Stimulated activated CD4-positive, alpha-beta T cell treated with anti-CD3 and anti-CD28 coated beads, Interleukin-4, amount 100 ng/mL, for 24 hours (primary cell): ENCODE results near the gene ZNF608.

Experiments used
- DNase-seq: peaks from one replicate; pipeline ENCODE4 v3.0.0-alpha.2; 2020

ZNF608 gene, protein sequence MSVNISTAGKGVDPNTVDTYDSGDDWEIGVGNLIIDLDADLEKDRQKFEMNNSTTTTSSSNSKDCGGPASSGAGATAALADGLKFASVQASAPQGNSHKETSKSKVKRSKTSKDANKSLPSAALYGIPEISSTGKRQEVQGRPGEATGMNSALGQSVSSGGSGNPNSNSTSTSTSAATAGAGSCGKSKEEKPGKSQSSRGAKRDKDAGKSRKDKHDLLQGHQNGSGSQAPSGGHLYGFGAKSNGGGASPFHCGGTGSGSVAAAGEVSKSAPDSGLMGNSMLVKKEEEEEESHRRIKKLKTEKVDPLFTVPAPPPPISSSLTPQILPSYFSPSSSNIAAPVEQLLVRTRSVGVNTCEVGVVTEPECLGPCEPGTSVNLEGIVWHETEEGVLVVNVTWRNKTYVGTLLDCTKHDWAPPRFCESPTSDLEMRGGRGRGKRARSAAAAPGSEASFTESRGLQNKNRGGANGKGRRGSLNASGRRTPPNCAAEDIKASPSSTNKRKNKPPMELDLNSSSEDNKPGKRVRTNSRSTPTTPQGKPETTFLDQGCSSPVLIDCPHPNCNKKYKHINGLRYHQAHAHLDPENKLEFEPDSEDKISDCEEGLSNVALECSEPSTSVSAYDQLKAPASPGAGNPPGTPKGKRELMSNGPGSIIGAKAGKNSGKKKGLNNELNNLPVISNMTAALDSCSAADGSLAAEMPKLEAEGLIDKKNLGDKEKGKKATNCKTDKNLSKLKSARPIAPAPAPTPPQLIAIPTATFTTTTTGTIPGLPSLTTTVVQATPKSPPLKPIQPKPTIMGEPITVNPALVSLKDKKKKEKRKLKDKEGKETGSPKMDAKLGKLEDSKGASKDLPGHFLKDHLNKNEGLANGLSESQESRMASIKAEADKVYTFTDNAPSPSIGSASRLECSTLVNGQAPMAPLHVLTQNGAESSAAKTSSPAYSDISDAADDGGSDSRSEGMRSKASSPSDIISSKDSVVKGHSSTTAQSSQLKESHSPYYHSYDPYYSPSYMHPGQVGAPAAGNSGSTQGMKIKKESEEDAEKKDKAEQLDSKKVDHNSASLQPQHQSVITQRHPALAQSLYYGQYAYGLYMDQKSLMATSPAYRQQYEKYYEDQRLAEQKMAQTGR (N-terminal part only)

DNA sequence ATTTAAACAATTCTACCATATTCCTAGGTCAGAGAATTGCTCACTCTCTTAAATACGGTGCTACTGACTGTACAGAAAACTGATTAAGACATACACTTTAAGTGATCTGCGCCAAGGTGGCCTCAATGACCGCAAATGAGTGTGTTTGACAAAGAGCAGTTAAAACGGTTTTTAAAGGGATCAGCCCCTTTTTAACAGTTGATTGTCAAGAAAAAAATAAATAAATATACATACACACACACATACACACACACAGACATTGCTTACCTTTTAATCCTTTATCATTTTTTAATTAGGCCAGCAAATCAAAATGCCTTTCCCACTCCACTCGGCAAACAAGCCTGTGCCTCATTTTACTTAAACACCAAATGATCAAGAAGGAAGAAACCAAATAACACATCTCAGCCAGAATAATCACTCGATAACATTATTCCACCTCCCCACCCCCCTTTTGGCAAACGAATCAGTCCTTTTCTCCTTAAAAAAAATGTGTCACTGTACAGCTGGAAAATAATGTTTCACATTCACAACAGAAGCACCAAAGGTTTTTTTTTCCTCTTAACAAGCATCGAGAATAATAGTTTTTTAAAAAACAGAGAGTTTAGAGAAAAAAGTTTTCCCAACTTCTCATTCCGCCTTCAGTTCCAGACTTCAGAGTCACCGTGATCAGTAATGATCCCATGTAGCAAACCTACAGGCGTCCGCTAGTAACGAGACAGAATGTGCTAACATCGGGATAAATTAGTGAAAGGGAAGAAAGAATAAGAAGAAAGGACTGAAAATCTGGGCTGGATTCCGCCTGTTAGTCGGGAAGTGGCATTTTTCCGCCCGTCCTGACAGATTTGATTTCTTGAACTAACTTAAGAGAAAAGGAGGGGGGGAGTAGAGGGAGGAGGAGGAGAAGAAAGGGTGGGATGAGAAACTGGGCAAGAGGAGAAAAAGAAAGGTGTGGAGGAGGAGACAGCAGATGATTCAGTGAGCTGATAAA is at the start of gene ZNF608:
ZNF608 (minus strand) TSS at position 712 of the 988 bp plus-strand sequence. CDS start 1,650 bp downstream, outside the sequence.
- DNase-seq, result no peak

DNA sequence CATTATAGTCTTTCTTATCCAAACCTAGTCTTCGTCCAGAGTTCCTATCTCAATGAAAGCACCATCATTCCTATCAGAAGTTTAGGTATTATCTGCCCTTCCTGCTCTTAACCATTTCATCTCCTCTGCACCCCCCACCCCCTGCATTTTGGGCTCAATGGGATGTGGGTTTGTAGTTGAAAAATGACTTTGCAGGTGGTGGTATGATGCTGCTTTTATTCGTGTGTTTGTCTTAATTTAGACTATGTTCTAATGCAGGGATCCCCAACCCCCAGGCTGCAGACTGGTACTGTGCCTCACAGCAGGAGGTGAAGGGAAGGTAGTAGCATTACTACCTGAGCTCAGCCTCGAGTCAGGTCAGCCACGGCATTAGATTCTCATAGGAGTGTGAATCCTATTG is 49.4 kb upstream of the ZNF608 start:
- DNase-seq, result no peak

DNA sequence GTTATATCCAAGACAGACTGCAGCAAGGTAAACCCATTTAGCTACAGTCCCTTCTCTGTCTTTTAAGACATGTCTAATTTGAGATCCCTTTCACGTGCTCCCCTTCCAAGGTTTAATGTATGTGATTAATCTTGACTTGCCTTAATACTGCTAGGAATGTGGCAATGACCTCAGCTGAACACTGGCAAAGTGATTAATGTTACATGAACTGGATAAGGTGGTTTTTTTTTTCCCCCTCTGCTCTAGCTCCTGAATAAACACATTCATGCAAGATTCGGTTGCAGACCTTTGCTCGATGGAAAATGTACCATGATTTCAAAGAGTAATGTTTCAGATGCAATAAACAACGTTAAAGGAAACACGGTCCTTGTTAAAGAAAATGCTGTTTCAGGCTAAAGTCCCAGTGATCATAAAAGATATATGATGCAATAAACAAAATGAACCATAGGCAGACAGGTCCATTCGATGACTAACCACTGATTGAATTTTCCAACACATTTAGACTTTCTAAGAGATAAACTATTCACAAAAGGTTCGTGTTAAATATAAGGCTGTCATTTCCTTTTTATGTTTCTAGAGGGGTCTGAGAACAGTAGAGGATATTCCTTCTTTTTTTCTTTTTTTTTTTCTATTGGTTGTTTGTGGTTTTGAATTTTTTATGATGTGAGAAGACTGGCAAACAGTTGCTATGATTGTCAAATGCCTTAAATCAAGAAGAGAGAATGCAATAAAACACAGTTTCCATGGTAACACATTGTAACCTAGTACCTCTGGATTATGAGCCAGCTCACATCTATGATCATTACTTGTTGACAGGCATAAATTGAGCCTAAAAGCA is 44.7 kb upstream of the ZNF608 start:
- no peak for DNase-seq

DNA sequence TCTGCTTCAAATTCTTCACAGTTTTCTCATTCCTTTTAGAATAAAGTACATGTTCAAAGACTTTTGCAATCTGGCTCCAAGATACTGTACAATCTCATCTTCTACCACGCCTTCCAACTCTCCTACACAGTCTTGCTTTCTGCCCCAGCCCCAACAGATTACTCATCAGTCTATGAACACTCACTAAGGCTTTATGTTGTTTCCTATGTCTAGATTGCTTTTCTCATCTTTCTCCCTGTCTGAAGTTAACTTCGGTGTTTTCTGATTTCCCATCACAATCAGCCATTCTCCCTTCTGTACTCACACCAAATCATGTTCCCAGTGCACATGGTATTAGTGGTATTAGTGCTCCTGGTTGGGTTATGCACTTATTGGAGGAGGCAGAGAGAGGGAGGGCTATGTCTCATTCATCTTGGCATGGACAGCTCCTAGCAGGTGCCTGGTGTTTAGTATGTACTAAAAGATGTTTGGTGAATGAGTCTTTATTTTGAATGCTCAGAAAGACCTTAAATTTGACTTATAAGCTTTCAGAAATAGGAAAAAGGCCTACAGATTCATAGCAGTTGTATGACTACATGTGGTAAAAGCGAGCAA is 44.0 kb upstream of the ZNF608 start:
- DNase-seq, result no peak

DNA sequence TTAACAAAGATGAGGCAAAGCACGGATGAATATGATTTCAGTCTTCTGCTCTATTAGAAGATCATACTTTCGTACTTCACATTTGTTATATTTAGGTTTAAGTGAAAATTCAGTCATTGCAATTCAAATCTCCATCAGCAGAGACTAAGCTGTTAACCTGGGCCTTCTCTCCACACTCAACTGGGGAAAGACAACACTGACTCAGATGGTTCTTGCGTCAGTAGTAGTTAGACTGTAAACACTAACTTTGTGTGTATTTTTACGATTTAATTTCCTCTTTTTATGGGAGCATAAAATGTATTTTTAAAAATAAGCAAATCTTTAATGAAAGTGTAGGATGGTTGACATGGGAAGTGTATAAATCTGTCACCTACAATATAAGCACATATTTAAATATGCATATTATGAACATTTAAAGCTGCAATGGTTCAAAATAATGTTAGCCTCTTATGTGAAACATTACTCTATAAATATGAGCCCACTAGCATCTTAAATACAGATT is 42.7 kb upstream of the ZNF608 start:
- no peak for DNase-seq

DNA sequence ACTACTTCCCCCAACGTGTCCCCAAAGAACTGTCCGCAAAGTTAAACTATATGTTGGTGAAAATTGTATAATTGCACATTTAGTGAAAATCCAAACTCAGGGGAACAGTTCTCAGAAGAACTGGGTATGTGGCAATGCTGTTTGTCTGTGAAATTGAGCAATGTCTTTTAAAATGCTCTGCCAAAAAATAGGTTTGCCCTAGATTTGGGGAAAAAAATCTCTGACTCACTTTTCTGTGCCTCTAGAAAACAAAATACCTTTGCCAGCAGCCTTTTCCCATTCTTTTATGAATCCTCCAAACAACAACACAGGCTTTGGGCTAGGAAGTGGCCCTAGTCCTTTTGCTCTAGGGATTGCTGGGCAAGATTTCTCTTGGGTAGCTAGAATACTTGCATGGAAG is 37.4 kb upstream of the ZNF608 start:
- no peak for DNase-seq

DNA sequence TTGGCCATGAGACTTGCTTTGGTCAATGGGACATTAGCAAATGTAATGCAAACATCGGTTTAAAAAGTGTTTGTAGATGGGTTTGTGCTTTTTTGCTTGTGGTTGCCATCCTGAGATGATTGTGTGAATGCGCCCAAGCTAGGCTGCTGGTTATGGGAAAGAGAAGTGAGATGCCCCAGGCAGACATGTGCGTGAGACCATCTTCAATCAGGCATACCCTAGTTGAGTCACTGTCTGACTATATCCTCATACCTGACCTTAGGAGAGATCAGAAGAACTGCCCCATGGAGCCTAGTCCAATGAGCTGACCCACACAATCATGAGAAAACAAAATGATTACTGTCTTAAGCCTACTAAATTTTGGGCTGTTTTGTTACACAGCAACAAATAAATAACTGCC is 36.8 kb upstream of the ZNF608 start:
- DNase-seq, result no peak

DNA sequence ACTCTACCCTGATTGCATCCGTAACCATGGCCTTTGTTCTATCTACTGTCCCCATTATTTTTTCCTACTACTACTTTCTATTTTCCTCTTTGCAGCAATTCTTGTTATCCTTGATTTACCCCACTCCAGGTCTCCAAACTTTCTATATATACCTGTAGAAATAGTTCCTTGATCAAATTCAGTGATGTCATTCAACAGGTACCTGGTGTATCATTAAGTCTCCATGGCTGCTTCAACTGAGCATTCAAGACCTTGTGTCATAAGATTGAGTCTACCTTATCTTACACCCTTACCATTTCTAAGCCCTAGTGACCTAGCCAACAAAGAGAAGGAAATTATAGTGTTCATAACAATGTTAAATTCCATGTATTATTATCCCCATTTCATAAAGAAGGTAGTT is 35.8 kb upstream of the ZNF608 start:
- DNase-seq, result no peak

DNA sequence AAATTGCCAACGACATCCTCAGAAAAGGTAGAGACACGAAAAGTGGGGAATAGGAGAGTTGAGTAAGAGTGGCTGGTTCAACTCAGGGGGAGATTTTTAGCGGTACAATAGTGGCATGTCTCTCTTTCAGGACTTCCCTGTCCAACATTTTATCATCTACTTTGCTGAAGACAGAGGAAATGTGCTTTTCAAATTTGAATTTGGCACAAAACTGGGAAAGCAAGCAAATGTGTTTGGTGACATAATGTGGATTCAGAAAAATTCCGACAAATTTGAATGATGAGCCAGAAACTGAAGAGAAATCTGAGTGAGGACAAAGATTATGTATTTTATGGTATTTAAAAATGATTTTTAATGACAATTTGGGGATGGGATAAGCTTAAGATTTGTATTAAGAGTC is 33.6 kb upstream of the ZNF608 start:
- no peak for DNase-seq

DNA sequence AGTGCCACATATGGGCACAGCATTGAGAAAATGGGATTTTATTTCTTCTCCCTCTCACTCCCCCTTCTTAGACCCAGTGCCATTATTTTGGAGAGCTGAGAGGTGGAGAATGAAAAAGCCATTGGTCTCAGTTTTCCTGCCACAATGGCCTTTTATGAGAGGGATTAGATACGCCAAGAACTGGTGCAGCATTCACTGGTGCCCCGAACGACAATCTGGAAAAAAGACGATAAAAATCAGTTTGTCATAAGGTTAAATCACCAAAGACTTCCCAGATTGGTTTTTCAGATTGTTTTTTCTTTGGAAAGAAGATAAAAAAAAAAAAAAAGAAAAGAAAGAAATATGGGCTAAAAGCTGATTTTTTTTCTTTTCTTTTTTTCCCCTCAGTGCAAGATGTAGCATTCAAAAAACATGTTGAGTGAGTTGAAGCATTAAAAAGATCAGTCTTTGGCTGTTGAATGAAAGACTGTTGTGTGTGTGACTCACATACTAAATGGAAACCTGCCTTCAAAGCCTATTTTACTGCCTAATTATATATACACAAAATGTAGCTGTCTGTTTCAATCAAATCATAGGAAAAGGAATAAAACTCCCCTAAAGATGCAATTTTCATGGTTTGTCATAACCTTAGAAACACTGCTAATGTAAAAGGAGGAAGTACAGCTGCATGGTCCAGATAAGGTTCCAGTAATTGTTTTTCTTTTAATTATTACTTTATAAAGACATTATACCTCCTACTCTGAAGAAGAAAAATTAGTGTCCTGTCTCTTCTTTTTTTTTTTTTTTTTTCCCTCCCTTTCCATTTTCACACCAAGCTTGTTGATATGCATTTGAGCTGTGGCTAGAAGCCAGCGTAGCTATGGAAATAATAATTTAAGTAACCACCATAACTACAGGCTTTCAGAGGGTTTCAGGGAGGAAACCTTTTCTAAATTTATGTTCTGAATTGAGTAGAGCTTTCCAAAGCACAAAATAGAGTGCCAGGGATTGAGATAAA is 27.2 kb upstream of the ZNF608 start:
- DNase-seq, result no peak

DNA sequence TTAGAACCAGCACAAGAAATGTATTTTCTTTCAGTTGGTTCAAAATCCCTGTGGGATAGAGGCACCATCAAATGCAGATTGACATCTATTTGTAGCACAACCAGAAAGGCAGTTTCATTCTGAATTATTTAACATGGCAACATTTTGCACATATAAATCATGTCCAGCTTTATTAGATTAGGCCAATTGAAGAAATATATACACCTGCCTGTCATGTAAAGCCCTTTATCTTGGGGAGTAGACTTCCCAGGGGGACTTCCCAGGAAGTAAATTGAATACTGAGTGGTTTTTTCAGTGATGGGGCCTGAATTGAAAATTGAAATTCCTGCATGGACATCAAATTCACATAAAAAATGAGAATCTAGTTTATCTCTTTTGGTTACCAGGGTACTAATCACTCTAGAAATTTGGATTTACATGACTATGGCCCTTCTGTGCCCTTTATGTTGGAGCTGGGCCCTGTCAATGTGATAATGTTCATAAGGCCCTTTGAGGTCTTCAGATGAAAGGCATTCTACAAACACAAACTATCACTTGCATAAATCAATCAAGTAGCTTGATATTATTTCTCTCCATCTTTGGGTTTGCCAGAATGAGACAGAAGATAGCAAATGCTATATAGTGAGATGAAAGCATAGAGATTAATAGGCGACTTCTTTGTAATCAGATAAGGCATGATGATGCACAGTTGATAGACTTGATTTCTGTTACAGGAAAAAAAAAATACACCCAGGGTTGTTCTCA is 26.2 kb upstream of the ZNF608 start:
- DNase-seq, result no peak

DNA sequence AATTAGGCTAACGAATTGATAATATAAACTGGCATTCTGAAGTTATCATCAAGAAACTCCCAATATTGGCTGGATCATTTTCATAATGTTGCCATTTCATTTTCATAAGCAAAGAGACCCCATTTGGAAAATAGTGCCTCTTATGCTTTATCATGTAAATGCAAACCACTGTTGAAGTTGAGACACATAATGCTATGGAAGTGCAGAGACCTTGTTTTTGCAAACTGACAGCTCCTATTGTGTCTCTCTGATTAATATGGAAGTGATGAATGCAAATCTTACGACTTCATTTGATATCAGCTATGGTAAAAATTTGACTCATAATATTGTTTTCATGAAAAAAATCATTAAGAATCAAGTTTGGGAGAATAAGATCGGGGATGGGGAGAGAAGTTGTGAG is 25.3 kb upstream of the ZNF608 start:
- no peak for DNase-seq

DNA sequence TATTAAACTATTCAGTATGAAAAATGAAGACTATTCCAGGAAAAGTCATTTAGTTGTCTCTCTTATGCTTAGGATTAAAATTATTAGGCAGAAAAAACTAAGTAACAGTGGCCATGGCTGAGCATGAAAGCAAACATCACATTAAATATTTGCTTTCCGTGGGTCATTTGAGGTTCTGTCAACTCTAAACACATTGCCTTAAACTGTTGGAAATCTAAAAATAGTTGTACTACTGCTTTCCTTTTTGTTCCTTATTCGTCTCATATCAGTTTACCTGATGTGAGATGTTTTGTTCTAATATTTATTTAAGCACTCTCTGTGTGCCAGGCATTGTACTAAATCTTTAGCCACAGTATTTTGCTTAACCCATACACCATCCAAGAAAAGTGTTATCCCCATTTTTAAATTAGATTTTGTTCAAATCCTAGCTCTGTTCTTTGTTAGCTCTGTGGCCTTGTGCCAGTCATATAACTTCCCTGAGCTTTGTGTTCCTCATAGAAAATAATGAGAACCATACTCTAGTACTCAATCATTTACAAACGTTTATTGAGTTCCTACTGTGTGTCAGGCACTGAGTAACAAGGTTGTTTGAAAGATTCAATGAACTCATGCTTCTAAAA is 18.7 kb upstream of the ZNF608 start:
- no peak for DNase-seq

DNA sequence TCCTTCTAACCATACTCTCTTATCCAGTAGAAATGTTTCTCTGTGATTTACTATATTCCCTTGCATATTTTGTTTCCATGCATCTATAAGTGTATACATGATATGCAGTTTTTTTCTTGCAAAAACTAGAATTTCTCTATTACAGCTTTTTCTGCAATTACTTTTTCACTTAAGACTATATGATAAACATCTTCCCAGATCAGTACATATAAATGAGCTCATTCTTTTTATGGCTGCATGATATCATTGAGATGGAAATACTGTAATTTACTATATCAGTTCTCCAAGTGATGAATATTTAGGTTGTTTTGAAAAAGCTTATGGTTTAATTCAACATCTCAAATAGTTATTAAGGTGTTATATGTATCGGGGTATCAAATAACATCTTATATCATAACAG is 18.1 kb upstream of the ZNF608 start:
- DNase-seq, result no peak

DNA sequence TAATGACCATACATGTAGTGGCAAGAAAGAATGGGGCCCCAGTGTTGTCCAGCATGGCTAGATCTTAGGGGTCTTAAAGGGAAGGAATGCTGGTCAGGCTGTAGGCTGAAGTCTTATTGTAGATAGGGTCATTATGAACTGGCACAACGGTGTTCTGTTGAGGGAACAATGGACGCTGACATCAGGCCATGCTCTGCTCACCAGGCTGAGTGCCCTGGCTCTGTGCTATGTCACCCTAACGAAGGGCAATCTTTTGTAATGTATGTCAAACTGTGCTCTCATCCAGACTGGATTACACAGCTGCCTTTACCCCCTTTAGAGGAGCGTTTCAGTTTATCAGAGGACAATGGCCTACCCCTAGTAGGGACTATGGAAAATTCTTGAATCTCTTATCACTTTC is 14.6 kb upstream of the ZNF608 start:
- no peak for DNase-seq

DNA sequence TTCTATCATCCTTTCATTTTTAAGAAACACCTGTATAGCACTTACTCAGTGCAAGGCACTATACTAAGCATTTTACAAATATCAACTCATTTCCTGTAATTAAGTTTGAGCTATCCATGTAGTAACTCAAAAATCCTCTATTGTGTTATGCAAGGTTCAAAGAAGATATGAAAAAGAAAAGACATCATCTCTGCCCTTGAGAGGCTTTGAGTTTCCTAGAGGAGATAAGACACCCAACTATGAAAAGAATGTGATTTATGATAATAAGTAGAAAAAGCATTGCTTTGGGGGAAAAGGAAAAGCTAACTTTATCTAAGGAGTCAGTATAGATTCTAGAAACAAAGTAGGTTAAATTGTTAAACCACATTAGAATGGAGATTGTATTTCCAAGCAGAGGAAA is 14.2 kb upstream of the ZNF608 start:
- DNase-seq, result no peak

DNA sequence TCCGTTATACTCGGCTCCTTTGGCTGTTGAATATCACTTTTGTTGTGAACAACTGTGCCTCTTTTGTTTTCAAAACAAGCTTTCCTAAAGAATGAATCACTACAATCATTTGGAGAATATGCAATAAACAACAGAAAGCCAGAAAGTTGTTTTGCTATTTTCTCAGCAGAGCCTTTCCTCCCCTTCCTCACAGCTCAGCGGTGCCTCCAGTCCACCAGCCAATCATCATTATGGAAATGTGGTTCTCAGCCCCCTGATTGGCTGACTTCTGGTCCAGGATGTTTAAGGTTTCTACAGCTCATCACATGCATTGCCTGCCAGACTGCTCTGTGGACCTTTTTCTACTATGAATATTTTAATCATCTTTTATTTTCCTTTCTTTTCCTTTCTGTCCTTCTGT is 9.1 kb upstream of the ZNF608 start:
- DNase-seq, result no peak

DNA sequence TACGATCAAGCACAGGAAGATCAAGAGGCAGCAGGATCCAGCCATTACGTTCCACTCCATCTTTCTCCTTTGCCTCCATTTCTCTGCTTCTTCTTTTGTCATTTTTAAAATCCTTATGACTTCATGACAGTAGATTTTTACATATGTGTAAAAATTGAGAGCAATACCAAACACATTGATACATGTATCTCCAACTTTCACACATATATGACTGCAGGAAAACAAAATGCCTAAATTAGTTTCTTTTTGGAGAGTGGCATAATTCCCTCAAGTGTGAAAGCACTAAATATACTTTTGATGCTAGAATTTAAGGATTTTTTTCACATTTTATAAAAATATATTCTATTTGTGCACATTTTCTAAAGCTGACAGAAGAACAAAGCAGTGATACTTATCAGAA is 8.6 kb upstream of the ZNF608 start:
- DNase-seq, result no peak
